ENCODE measurements around the gene TNFRSF25. TPM values are rescaled to one million over a fixed set of nuclear protein-coding genes. Genes with fewer than 3 reads are reported as not detected.

TNFRSF25 gene
- total and polyA plus RNA-seq, 3 donors from 2014 or later: 6.2 to 14.0 (median 13.4) TPM

- no peak overlapping the region for H3K27ac ChIP-seq
- H3K9me3 ChIP-seq: no peaks in the 10 kb centered on the region
- WGBS, 2 donors: 75% methylated on average over 10 of the region's 10 CpGs; no CpG with 5 or more reads in 1 of the 2 donors
- no peak for TF ChIP-seq CTCF (IDR thresholded peaks at IDR 0.05)
- TF ChIP-seq POLR2A (IDR thresholded peaks at IDR 0.05): no peak
- intact Hi-C loops (cut with DNase I; ENCODE audit: low total_unique reads): no loop called here
- H3K27me3 ChIP-seq: no peaks in the 10 kb centered on the region
- H3K4me1 ChIP-seq: peaks cover 6% of the 10 kb centered on the region
- H3K36me3 ChIP-seq (ENCODE audit: low read depth, missing control alignments): no peaks in the 10 kb centered on the region
- DNase-seq: no peak
- no peak overlapping the region for H3K4me3 ChIP-seq
These were observed 43.9 kb upstream of the TNFRSF25 start for GRCh38 chr1:6509919-6510291.

DNA sequence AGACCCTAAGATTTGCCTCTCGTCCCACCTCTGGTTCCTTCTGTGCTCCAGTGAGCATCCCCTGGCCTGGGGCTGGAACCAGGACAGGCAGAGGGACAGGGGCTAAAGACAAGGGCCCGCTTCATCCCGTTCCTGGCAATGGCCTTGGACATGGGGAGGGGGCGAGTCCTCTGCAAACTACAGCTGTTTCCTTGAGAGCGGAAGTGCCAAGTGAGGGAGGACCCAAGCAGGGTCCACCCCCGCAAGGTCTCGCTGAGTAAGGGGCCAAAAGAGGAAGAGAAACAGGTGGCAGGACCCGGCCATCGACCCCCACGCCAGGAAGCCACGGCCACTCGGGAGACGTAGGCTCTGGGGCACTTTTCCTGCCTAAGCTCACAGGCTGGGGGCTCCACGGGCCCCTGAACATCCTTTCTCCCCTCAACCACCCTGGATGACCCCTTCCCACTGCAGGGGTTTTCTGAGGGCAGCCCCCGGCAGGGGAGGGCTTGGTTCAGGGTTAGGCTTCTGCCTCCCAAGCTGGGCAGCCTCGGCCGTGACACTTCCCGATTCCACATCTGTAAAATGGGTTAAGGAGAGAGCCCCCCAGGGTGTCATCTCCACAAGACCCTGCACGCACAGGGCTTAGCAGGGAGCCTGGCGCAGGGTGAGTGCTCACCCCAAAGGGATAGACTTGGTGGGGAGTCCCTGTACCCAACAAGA, 43.4 kb upstream of the TNFRSF25 start:
- 67 to 75% methylated on average over 16 to 20 of the region's 20 CpGs for WGBS, 2 donors
- no peak overlapping the region for H3K4me3 ChIP-seq
- peaks cover 6% of the 10 kb centered on the region for H3K4me1 ChIP-seq
- no peaks in the 10 kb centered on the region for H3K36me3 ChIP-seq (ENCODE audit: low read depth, missing control alignments)
- H3K9me3 ChIP-seq: no peaks in the 10 kb centered on the region
- intact Hi-C loops (cut with DNase I; ENCODE audit: low total_unique reads): no loop called here
- no peak overlapping the region for H3K27ac ChIP-seq
- no peak for TF ChIP-seq CTCF (IDR thresholded peaks at IDR 0.05)
- no peak for TF ChIP-seq POLR2A (IDR thresholded peaks at IDR 0.05)
- no peaks in the 10 kb centered on the region for H3K27me3 ChIP-seq
- no peak for DNase-seq

- Histone ChIP-seq H3K27ac (no peak overlapping the region), H3K36me3 (ENCODE audit: low read depth, missing control alignments) (no peaks in the 10 kb centered on the region), H3K4me3 (no peak overlapping the region), H3K9me3 (no peaks in the 10 kb centered on the region), H3K4me1 (peaks cover 6% of the 10 kb centered on the region), H3K27me3 (no peaks in the 10 kb centered on the region)
- intact Hi-C loops (cut with DNase I; ENCODE audit: low total_unique reads): no loop called here
- 85 to 92% methylated on average over 8 to 11 of the region's 11 CpGs for WGBS, 2 donors
- DNase-seq: no peak
- no peak for TF ChIP-seq POLR2A (IDR thresholded peaks at IDR 0.05)
- no peak for TF ChIP-seq CTCF (IDR thresholded peaks at IDR 0.05)
These were observed 42.8 kb upstream of the TNFRSF25 start for GRCh38 chr1:6508816-6509189.

- Histone ChIP-seq H3K27ac (no peak overlapping the region), H3K9me3 (no peaks in the 10 kb centered on the region), H3K36me3 (ENCODE audit: low read depth, missing control alignments) (no peaks in the 10 kb centered on the region), H3K27me3 (no peaks in the 10 kb centered on the region), H3K4me3 (no peak overlapping the region), H3K4me1 (peaks cover 6% of the 10 kb centered on the region)
- TF ChIP-seq CTCF (IDR thresholded peaks at IDR 0.05) (no peak), POLR2A (IDR thresholded peaks at IDR 0.05) (no peak)
- 83 to 93% methylated on average over 15 to 18 of the region's 18 CpGs for WGBS, 2 donors
- DNase-seq: no peak
- intact Hi-C loops (cut with DNase I; ENCODE audit: low total_unique reads): no loop called here
These were observed 42.3 kb upstream of the TNFRSF25 start for GRCh38 chr1:6508154-6508815.
